ENCODE measurements around the gene EFEMP2. TPM values are rescaled to one million over a fixed set of nuclear protein-coding genes. Genes with fewer than 3 reads are reported as not detected.

EFEMP2 gene
- total and polyA plus RNA-seq, 2 donors (not counting 1 experiment from before 2014, with no cell fraction given) = 9.5 to 14.7 TPM

DNA sequence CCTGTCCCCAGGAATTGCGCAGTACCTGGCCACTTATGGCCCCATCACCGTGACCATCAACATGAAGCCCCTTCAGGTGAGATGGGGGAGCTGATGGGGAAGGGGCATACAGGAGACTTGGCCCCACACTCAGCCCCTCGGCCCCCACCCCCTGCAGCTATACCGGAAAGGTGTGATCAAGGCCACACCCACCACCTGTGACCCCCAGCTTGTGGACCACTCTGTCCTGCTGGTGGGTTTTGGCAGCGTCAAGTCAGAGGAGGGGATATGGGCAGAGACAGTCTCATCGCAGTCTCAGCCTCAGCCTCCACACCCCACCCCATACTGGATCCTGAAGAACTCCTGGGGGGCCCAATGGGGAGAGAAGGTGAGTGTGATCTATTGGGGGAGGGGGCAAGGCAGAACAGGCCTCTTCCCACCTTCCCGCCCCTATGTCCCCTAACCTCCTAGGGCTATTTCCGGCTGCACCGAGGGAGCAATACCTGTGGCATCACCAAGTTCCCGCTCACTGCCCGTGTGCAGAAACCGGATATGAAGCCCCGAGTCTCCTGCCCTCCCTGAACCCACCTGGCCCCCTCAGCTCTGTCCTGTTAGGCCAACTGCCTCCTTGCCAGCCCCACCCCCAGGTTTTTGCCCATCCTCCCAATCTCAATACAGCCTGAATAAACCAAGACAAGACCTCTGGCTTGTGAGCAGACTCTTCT lies 10.6 kb upstream of the EFEMP2 start:
- DNase-seq (no peak), ATAC-seq (ENCODE audit: low read depth) (no peak)
- peaks cover 44% of the 10 kb centered on the region for H3K4me1 Mint-ChIP-seq
- intact Hi-C loops (cut with micrococcal nuclease) = no loop called here
- Histone ChIP-seq H4K20me1 (ENCODE audit: control insufficient read depth, insufficient read depth, low read length, poor library complexity, severe bottlenecking) (peaks cover 5% of the 10 kb centered on the region), H3K27ac (ENCODE audit: low read length in 2 of 2) (no peak overlapping the region), H3K9me3 (ENCODE audit: control extremely low read depth in 1 of 3, control insufficient read depth in 2 of 3, insufficient read depth in 1 of 3, low read length in 2 of 3) (no peaks in the 10 kb centered on the region), H3K4me1 (ENCODE audit: control insufficient read depth in 2 of 2, insufficient read depth in 2 of 2, low read length in 2 of 2) (peaks cover 16 to 40% of the 10 kb centered on the region in 2 donors), H3K9ac (ENCODE audit: low read length) (no peak overlapping the region), H3K27me3 (replicated peaks in 1 of 4; ENCODE audit: control extremely low read depth in 1 of 4, control insufficient read depth in 3 of 4, insufficient read depth in 4 of 4, low read length in 3 of 4) (no peaks in the 10 kb centered on the region), H3K79me2 (ENCODE audit: control insufficient read depth, insufficient read depth, low read length) (peaks cover 24% of the 10 kb centered on the region), H3K4me2 (replicated peaks; ENCODE audit: low read depth, low read length, poor library complexity, severe bottlenecking) (no peak overlapping the region), H3K4me3 (ENCODE audit: control extremely low read depth in 1 of 5, extremely low read depth in 1 of 5, insufficient read depth in 1 of 5, low read depth in 2 of 5, low read length in 4 of 5) (no peak overlapping the region), H2AFZ (ENCODE audit: insufficient read depth, low read depth, low read length, poor library complexity, severe bottlenecking) (no peak overlapping the region), H3K36me3 (replicated peaks in 1 of 2; ENCODE audit: control extremely low read depth in 1 of 2, control insufficient read depth in 1 of 2, extremely low read depth in 1 of 2, insufficient read depth in 2 of 2, low read length in 1 of 2) (peaks cover 0 to 31% of the 10 kb centered on the region in 2 experiments)
- POLR2A ChIA-PET = interaction anchor here (0.6 to 3.3 kb wide), 2 partner anchors 24 to 163 kb away, joined by 4 to 13 read pairs; partner anchors contain the start of genes CFL1, MUS81 and RNASEH2C
- no peak overlapping the region for H3K27ac Mint-ChIP-seq
- H3K4me3 Mint-ChIP-seq = no peak overlapping the region
- CTCF ChIA-PET = interaction anchor here (1.5 to 15.5 kb wide), 16 partner anchors 12 to 178 kb away, joined by 5 to 244 read pairs (median 16); partner anchors contain the start of genes AP5B1, C11orf68, CFL1 and FOSL1
- no peaks in the 10 kb centered on the region for H3K9me3 Mint-ChIP-seq (ENCODE audit: insufficient read depth)
- TF ChIP-seq, protein P1, sequence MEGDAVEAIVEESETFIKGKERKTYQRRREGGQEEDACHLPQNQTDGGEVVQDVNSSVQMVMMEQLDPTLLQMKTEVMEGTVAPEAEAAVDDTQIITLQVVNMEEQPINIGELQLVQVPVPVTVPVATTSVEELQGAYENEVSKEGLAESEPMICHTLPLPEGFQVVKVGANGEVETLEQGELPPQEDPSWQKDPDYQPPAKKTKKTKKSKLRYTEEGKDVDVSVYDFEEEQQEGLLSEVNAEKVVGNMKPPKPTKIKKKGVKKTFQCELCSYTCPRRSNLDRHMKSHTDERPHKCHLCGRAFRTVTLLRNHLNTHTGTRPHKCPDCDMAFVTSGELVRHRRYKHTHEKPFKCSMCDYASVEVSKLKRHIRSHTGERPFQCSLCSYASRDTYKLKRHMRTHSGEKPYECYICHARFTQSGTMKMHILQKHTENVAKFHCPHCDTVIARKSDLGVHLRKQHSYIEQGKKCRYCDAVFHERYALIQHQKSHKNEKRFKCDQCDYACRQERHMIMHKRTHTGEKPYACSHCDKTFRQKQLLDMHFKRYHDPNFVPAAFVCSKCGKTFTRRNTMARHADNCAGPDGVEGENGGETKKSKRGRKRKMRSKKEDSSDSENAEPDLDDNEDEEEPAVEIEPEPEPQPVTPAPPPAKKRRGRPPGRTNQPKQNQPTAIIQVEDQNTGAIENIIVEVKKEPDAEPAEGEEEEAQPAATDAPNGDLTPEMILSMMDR (IDR thresholded peaks at IDR 0.05) = no peak
- TF ChIP-seq EZH2 (IDR thresholded peaks at IDR 0.05; ENCODE audit: borderline replicate concordance, insufficient read depth, low read depth, low read length, poor library complexity, severe bottlenecking) = no peak
- WGBS (ENCODE audit: insufficient coverage) = 99% methylated on average over 9 of the region's 13 CpGs
- no peaks in the 10 kb centered on the region for H3K27me3 Mint-ChIP-seq

Data from B cell (primary cell).